GM18868 (cell line): Measurements from ENCODE around the gene MCM3AP.

Source experiments
- ATAC-seq: cut with Tn5 transposase; IDR thresholded peaks from one replicate; pipeline ENCODE4 v1.9.1; 2021; ENCODE audit warnings: mild to moderate bottlenecking, moderate library complexity; ENCODE audit not compliant: unreplicated experiment

Gene MCM3AP

DNA sequence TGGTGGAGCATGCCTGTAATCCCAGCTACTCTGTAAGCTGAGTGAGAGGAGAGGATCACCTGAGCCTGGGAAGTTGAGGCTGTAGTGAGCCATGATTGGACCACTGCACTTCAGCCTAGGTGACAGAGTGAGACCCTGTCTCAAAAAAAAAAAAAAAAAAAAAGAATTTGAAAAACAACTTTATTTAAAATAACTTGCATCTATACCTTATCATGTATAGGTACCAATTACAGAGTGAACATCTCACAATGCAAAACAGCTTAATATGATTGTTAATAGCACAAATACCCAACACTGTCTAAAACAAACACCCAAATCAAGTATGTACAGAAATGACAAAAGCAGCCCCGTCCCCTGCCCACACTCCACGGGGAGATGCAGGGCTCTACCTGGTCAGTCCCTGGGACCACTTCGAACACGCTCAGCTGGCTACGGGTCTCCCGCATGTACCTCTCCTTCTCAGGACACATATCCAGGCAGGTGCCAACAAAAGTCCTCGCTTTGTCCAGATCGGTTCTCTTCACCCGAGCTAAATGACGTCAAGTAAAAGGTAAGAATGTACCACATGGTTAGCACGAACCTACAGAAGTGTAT, 10.5 kb downstream of the MCM3AP start:
- ATAC-seq, result no peak

DNA sequence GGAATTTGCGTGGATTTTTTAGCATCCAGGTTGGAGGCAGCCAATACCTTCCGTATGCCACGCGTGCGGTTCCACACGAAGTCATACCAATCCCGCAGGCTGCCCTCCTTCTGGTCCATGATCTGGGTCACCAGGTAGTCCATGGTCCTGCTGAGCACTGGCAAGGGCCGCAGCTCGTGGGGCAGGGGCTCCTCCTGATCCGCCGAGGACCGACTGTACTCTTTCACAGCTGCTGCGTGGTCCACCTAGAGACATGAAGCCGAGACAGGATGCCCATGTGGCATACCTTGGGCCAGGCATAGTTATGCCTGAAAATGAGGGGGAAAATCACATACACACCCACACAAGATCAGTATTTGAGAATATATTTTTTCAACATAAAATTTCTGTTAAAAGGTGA, 12.1 kb downstream of the MCM3AP start:
- no peak for ATAC-seq

DNA sequence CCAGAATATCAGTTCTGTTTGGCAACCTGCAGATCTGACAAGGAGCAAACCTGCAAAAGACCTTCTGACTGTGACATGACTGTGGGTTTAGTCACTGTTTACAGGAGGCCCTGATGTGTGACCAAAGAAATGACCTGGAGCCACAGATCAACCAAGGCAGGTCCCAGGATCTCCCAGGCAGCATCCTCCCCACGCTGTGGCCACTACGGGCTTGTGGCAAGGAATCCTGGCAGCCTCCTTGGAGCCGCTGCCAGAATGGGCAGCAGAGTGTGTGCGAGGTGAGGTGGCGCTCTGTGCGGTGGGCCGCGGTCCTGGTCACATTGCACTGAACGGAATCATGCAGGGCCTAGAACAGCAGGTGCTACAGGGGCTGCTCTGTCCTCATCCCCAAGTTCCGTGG, 15.9 kb downstream of the MCM3AP start:
- ATAC-seq, result no peak

DNA sequence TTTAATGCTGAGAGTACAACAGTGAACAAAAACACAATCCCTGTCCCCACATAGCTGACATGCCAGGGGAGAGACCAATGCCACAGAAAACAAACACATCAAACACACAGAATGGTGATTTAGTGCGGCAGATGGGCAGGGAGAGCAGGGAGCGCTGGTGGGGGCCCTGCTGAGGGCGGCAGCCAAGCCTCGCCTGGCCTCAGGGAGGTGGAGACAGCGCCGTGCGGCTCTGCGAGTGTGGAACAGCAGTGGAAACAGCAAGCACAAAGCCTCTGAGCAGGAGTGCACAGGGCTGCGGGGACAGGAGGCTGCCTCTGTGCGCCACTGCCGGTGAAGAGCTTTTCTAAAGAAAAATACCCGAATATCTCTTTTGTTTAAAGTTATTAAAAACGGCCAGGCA, 17.0 kb downstream of the MCM3AP start:
- no peak for ATAC-seq

DNA sequence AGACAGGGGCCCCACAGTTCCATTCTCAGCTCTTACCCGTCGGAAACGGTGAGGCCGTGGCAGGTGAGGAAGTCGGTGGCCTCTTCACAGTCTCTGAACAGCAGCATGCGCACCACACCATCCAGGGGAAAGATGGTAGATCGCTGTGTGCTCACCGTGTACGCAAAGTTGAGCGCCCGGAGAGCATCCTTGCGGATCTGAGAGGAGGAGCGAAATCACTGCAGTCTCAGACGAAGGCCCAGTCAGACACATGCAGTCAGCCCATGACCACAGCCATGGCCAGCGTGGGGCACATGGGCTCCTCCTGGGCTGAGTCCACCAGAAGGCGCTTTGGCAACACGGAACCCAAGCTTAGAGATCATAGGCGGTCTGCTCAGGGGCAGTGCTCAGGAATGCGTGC, 18.5 kb downstream of the MCM3AP start:
- no peak for ATAC-seq

DNA sequence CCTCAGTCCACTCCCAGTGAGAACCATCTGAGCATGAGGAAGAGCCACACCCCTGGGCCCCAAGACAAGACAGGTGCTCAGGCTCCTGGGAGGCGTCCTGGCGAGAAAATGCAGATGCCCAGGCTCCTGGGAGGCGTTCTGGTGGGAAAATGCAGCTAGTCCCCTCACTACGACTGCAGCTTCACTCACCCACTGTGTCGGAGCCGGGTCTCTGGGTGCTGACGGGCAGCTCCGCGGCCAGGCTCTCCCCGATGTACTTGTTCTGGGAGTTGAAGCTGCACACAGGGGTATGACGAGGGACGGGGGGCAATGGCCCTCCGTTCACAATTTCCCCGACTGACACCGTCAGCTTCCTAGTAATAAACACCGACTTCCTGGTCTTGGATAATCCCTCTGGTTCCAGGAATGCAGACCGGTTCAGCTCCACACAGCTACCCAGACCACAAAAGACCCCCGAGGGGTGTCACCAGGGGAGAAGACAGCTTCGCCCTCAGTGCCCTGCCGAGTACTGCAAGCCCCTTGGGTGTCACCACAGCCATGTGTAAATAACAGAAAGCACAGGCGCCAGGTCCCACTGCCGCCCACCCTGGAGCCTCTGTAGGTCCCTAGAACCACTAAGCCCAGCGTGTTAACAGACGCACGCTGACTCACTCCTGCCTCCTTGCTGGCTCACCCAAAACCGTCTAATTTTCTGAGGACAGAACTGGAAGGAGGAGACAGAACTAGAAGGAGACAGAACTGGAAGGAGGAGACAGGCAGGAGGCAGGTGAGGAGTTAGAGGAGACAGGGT, 19.5 kb downstream of the MCM3AP start:
- no peak for ATAC-seq

DNA sequence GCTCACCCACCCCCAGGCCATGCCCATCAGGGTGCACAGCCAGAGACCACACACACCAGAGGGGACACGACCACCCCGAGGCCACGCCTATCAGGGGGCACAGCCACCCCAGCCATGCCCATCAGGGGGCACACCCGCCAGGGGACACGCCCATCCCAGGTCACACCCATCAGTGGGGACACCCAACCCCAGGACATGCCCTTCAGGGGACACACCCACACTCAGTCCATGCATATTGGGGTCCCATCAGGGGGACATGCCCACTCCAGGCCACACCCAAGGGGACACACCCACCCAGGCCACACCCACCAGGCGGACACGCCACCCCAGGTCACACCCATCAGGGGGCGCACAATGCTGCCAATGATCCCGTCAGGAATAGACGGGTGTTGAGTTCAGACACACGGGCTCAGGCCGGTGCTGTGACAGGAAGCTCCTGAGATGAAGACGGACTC, 20.7 kb downstream of the MCM3AP start:
- ATAC-seq, result no peak

DNA sequence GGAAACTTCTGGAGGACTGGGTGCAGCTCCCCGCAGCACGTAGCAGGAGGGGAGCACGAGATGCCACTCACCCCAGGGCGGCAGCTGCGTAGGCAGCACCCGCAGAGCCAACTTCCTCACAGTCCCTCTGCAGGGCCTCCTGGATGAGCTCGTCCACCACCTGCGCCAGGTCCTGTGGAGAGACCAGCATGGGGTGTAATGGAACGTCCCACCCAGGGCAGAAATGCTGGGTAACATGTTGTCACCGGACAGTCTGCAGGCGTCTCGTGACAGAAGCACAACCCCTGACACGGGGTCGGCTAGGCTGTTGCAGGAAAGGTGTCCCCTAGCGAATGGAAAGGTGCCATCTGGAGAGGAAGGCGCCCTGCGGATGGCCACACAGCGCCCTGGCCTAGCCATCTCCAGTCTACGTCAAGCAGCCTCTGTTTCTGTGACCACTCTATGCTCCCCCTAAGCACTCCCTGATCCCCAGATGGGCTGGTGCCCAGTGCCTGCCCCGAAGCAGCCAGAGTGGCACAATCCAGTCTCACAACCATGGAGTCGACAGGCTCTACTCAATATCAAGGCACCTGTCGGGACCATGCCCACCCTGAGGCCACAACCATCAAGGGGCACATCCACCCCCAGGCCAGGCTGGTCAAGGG, 21.2 kb downstream of the MCM3AP start:
- no peak for ATAC-seq

DNA sequence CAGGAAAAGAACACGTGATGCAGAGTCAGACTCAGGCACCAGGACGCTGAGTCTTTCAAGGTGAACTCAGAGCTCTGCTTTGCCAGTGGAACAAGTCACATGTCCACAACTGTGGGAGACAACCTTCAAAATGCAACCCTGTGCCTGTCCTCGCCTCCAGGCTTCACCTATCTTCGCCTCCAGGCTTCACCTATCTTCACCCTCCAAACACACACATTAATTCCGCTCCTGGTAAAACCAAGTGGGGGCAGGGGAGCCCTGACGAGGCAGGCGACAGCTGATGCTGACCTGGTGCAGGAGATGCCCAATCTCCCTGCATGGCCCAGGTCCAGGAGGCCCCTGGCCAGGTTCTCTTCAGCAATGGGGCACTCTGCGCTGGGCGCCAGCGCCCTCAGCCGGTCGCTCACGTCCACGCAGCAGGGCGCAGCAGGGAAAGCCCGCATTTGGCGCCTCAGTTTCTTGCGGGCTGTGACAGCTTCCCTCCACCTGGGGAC, 28.9 kb downstream of the MCM3AP start:
- no peak for ATAC-seq

DNA sequence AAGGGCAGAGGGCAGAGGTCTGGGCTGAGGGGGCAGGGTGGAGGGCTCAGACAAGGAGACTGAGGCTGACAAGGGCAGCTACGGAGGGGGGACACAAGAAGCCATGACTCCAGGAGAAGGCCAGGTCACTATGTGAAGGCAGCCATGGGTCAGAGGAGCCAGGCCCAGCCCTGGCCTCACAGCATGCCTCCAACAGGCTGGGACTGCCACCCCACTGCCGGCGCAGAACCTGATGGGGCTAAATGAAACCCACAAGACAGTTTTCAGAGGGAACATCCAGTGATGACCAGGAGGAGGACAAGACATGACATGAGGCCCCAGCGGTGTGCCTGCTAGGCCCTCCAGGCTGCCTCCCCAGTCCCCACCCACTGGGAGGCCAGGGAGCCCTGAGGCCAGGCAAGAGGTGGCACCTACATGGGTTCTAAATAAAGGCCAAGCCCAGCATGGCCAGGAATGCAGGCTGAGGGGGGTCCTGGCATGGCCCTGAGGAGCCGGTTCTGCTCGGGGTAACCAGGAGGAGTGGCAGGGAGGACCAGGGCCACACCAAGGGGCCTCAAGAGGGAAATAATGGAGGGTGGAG, 29.6 kb downstream of the MCM3AP start:
- ATAC-seq, result no peak

DNA sequence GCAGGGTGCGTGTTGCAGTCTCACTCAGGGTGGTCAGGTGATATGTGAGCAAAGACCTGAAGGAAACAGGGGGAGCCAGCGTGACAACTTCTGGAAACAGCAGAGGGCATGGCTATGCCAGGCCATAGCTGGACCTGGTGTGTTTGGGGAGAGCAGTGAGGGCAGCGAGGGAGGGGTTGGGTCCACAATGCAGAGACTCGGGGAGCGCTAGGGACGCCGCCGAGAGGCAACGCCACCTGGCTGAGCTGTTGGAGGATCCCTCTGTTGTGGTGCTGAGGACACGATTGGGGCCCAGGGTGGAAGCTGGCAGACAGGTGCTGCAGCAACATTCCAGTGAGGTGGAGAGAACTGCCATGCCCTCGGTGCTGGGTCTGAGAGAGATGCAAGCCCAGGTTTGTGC, 30.2 kb downstream of the MCM3AP start:
- ATAC-seq, result no peak

DNA sequence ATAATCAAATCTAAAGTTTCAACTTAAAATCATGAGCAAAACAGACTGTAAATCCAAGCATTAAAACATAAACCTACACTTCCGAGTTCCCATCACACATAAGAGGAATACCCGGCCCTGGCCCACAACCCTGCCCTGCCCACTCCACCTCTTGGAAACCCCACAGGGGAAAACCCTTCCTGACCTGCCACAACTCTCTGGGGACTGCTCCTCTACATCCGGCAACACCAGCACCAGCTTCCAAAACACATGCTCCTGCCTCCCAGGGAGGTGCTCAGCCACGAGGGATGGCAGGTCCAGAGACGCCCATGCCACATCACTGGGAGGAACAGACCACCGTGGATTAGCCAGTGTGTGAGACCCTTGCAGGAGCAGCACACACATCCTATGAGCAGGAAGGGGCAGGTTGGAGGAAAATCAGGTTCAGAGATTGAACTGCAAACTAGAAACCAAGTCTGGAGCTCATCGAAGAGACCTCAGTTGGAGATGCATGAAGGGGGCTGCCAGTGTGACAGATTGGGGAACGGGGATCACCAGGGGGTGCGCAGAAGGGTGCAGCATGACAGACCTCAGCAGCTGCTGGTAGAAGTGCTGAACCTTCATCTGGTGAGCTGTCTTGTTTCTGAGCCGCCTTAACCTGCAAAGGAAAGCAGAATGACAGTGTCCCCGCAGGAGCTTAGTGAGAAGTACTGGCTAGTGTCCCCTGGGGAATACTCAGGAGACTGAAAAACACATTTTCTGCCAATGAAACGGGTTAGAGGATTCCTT, 31.0 kb downstream of the MCM3AP start:
- peak; percentile 60 for ATAC-seq

DNA sequence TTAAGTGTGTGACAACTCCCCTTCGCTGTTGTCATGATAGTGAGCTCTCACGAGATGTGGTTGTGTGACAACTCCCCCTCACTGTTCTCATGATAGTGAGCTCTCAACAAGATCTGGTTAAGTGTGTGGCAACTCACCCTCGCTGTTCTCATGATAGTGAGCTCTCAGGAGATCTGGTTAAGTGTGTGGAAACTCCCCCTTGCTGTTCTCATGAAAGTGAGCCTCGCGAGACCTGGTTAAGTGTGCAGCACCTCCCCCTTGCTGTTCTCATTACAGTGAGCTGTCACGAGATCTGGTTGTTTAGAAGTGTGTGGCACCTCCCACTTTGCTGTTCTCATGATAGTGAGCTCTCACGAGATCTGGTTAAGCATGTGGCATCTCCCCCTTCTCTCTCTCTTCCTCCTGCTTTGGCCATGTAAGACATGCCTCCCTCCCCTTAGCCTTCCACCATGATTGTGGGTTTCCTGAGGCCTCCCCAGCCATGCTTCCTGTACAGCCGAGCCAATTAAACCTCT, 31.7 kb downstream of the MCM3AP start:
- ATAC-seq, result peak; percentile 71

DNA sequence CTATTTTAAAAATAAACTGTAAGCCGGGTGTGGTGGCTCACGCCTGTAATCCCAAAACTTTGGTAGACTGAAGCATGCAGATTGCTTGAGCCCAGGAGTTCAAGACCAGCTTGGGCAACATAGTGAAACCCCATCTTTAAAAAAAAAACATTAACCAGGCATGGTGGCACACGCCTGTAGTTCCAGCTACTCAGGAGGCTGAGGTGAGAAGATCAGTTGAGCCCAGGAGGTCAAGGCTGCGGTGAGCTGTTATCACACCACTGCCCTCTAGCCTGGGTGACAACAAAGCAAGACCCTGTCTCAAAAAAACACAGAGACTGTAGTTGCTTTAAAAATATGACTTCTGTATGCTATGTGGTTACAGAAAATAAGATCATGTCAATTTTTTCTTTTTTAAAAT, 32.6 kb downstream of the MCM3AP start:
- ATAC-seq, result no peak

DNA sequence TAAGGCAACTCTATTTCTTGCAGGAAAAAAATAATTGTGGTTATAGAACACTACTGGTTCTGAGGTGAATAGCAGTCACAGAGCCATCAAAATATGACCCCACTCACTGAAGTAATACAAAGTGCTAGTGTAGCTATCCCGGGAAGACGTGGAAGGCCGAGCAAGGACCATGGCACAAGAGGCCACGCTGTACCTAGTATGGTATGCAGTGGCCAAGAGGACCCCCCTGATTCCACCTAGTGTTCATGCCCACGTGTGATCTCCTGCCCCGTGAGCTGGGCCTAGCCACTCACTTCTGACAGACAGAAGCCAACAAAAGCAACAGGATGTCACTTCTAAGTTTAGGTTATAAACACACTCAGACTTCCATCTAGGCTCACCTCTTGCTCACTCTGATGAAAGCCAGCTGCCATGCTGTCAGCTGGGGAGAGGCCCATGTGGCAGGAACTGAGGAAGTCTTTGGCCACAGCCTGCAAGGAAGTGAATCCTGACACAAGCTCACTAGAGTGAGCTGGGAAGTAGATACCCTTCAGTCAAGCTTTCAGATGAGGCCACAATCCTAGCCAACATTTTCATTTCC, 35.2 kb downstream of the MCM3AP start:
- no peak for ATAC-seq

DNA sequence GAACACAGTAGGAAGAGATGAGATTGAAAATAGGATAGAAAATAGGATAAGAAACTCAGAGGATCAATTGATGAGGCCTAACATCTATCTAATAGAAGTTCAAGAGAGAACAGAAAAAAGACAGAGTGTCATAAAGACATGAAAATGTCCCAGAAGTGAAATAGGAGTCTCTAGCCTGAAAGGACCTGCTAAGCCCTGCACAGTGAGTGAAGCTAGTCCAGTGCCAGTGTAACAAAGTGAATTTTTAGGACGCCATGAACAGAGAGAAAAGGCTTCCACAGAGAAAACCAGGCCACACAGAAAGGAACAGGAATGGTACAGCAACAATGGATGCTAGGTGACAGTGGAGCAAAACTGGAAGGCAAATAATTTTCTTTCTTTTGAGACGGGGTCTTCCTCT, 36.6 kb downstream of the MCM3AP start:
- ATAC-seq, result no peak

DNA sequence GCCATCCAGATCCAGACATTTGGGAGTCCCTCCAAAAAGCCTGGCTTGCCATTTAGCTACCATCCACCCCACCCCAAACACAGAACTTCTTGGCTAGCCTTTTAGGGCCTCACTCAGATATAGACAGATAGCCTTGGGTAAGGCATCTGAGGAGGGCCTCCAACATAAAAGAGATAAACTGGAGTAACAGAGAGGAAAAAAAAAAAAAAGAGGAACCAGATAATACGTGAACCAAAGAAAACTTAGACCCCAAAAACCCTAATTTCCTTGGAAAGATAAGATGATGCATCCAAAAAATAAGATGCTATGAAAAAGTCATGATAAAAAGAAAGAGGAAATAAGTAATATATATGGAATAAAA, 37.0 kb downstream of the MCM3AP start:
- no peak for ATAC-seq

DNA sequence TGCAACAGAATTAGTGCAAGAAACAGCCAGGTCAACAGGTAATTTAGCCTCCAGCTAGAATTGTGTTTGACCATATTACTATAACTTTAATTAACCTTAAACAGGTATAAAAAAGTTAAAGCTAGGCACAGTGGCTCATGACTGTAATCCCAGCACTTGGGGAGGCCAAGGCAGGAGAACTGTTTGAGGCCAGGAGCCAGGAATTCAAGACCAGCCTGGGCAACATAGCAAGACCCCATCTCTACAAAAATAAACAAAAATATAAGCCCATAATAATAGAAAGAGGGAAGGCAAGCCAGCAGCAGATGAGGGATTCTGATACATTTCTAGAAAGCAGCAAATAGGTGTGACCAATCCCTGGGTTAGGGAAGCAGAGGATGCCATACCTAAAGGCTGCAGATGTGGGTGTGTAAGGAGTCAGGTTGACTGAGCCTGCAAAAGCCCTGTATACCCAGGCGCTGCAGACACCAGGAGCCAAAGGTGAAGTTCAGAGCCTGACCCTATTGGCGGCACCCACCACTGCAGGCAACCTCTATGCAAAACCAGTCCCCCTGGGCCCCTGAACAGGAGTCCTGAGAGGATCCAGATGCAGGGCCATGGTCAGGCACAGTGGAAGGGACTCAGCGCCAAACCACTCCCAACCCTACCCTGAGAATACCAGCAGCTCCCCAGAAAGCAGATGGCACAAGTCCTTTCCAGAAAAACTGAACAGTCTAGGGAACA, 37.6 kb downstream of the MCM3AP start:
- no peak for ATAC-seq

DNA sequence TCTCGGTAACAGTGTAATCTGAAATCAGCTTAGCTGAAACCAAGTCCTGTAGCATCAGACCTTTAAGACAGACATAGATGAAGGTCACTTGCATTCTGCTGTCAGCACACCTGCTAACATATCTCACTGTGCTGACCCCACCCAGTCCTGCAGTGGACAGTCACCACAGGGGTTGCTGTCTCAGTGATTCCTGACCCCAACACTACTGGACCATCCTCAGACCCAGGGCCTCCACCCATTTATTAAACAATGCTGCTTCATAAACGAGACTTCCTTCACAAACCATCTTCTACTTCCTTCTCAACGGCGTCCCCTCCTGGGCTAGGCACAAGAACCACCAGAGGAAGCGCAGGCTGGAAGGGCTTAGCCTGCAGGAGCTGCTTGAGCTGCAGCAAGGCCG, 39.1 kb downstream of the MCM3AP start:
- no peak for ATAC-seq
